ENCODE results near the gene TRAF6.

TRAF6 gene

GRCh38 chr11:36498721-36499120, 11.4 kb downstream of the TRAF6 start:
- H3K4me3 ChIP-seq (ENCODE audit: control insufficient read depth, low read depth, low read length), result no peak overlapping the region
- TF ChIP-seq, protein P1, sequence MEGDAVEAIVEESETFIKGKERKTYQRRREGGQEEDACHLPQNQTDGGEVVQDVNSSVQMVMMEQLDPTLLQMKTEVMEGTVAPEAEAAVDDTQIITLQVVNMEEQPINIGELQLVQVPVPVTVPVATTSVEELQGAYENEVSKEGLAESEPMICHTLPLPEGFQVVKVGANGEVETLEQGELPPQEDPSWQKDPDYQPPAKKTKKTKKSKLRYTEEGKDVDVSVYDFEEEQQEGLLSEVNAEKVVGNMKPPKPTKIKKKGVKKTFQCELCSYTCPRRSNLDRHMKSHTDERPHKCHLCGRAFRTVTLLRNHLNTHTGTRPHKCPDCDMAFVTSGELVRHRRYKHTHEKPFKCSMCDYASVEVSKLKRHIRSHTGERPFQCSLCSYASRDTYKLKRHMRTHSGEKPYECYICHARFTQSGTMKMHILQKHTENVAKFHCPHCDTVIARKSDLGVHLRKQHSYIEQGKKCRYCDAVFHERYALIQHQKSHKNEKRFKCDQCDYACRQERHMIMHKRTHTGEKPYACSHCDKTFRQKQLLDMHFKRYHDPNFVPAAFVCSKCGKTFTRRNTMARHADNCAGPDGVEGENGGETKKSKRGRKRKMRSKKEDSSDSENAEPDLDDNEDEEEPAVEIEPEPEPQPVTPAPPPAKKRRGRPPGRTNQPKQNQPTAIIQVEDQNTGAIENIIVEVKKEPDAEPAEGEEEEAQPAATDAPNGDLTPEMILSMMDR (conservative IDR thresholded peaks at IDR 0.05; ENCODE audit: control insufficient read depth, insufficient read depth, low read depth, low read length), result no peak
- no peak for DNase-seq (ENCODE audit: low read depth)

DNA sequence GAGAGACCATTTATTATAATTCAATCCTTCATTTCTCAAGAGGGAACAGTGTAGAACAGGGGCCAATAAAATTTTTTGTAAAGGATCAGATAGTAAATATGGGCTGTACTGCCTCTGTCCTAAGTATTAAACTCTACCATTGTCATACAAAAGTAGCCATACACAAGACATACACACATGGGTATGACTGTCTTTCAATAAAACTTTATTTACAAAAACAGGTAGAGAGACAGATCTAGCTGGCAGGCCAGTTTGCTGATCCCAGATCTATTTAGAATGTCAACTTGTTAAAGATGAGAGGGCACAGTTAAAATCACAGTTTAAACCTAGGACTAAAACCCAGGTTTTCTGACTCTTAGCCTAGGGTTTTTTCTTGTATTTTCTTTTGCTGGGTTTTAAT, 16.7 kb downstream of the TRAF6 start:
- no peak overlapping the region for H3K4me3 ChIP-seq (ENCODE audit: control insufficient read depth, low read depth, low read length)
- DNase-seq (ENCODE audit: low read depth), result no peak
- TF ChIP-seq, protein P1 (conservative IDR thresholded peaks at IDR 0.05; ENCODE audit: control insufficient read depth, insufficient read depth, low read depth, low read length), result no peak

- DNase-seq (ENCODE audit: low read depth), result peak; percentile 64
- no peak overlapping the region for H3K4me3 ChIP-seq (ENCODE audit: control insufficient read depth, low read depth, low read length)
- TF ChIP-seq, protein P1 (conservative IDR thresholded peaks at IDR 0.05; ENCODE audit: control insufficient read depth, insufficient read depth, low read depth, low read length), result peak; percentile 85
Observed at GRCh38 chr11:36492724-36493304, 17.3 kb downstream of the TRAF6 start.

- TF ChIP-seq, protein P1 (conservative IDR thresholded peaks at IDR 0.05; ENCODE audit: control insufficient read depth, insufficient read depth, low read depth, low read length), result no peak
- no peak for DNase-seq (ENCODE audit: low read depth)
- H3K4me3 ChIP-seq (ENCODE audit: control insufficient read depth, low read depth, low read length), result no peak overlapping the region
Observed at GRCh38 chr11:36490026-36490806, 19.9 kb downstream of the TRAF6 start.

DNA sequence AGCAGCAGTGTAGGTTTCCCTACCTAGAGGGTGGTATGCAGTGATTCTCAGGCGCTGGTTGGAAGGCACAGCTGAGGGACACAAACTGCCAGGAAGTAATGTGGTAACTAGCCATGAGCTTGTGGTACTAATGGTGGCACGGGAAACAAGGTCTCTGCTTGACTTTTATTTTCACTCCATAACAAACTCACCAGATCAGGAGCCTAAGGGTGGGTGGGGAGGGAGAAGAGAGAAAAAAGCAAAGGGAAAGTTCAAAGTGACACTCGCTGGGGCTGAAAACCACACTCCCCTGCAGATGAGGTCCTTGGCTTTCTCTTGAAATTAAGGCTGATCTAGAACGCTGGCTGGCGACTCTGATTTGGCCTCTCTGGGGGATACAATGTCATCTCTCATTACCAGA, 22.0 kb downstream of the TRAF6 start:
- TF ChIP-seq, protein P1 (conservative IDR thresholded peaks at IDR 0.05; ENCODE audit: control insufficient read depth, insufficient read depth, low read depth, low read length), result no peak
- H3K4me3 ChIP-seq (ENCODE audit: control insufficient read depth, low read depth, low read length), result no peak overlapping the region
- DNase-seq (ENCODE audit: low read depth), result no peak

DNA sequence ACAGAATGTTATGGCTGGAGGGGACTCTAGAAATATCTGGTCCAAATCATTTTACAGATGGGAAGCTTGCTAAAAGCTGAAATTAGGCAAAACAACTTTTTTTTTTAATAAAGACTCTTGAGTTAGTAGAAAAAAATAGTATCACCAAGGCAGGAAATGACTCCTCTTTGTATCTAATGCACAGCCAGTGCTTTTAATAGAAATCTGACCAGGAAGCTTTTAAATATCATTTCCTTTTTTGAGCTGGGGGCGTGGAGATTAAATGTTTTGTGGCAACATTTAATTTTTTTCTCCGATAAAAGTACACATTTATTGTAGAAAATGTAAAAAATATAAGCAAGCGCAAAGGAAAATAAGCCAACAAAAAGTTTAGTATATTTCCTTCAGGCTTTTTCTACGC, 22.5 kb downstream of the TRAF6 start:
- TF ChIP-seq, protein P1 (conservative IDR thresholded peaks at IDR 0.05; ENCODE audit: control insufficient read depth, insufficient read depth, low read depth, low read length), result no peak
- DNase-seq (ENCODE audit: low read depth), result no peak
- no peak overlapping the region for H3K4me3 ChIP-seq (ENCODE audit: control insufficient read depth, low read depth, low read length)
